K562 (cell line): ENCODE results near the gene MYO1D. TPM values are rescaled to one million over a fixed set of nuclear protein-coding genes. Genes with fewer than 3 reads are reported as not detected.

Experiments
- ATAC-seq: fragments of 200-7000 bp; cut with Tn5 transposase; 3 replicates; pipeline ENCODE4 v1.9.1; 2020; ENCODE audit warnings: moderate library complexity
- BruUV-seq: library from RNA; stranded (reverse); fragments of 400-500 nt; replicated peaks from 2 replicates; lab custom pipeline; 2021; lab: Mats Ljungman, UMichigan
- CTCF ChIA-PET: fragments of 300-600 bp; formaldehyde crosslinking; extraction: SDS; loops from one replicate; lab custom pipeline; 2021; ENCODE audit warnings: low intra/inter-chr PET ratio; lab: Yijun Ruan, JAX
- POLR2A ChIA-PET: fragments of 300-600, 350-650 bp; sonication (Branson Sonifier 250); formaldehyde crosslinking; extraction: SDS; loops from one replicate; lab custom pipeline; 2021; ENCODE audit warnings: antibody characterized with exemption, inconsistent platforms; lab: Yijun Ruan, JAX
- DNase-seq, 4 experiments: peaks; one replicate each; pipeline versions ENCODE4 v3.0.0 to v3.0.0-alpha.2; 2011 to 2018; ENCODE audit warnings: low spot score in 3 of 4, mixed read lengths in 3 of 4; ENCODE audit errors: extremely low read depth in 1 of 4
- FAIRE-seq: peaks from 2 replicates; lab custom pipeline; 2011; peaks lifted over from hg19 to GRCh38; lab: Jason Lieb, UNC
- H2AFZ ChIP-seq: 2 replicates; pipeline ENCODE4 v1.6.0; 2011; ENCODE audit warnings: low read depth, low read length, control low read depth, inconsistent platforms
- H3K27ac ChIP-seq: fragments of 200-600 bp; 3 replicates; pipeline ENCODE4 v1.8.0; 2011; ENCODE audit warnings: low read depth, mild to moderate bottlenecking, control low read depth, inconsistent platforms, low read length, moderate library complexity, mixed read lengths; ENCODE audit errors: extremely low read depth
- H3K27me3 ChIP-seq, 2 experiments: fragments of 300-600 bp in 1 of 2; 2 replicates in 1 of 2; 3 replicates in 1 of 2; pipeline versions ENCODE4 v1.6.0 to v1.8.0; 2011; ENCODE audit warnings: inconsistent platforms in 2 of 2, low read length in 2 of 2, mild to moderate bottlenecking in 1 of 2, mixed read lengths in 1 of 2, moderate library complexity in 1 of 2; ENCODE audit not compliant: control insufficient read depth in 2 of 2, insufficient read depth in 2 of 2
- H3K36me3 ChIP-seq: fragments of 300-600 bp; 3 replicates; pipeline ENCODE4 v1.8.0; 2011; ENCODE audit warnings: mild to moderate bottlenecking, low read length, inconsistent platforms; ENCODE audit not compliant: control insufficient read depth, insufficient read depth
- H3K4me1 ChIP-seq, 2 experiments: fragments of 200-600 bp in 1 of 2; replicated peaks in 1 of 2; 2 replicates in 1 of 2; 3 replicates in 1 of 2; pipeline versions ENCODE4 v1.5.1 to v1.8.0; 2011; ENCODE audit warnings: inconsistent platforms in 2 of 2, low read length in 2 of 2, mild to moderate bottlenecking in 1 of 2, mixed read lengths in 1 of 2, moderate library complexity in 1 of 2; ENCODE audit not compliant: control insufficient read depth in 2 of 2, insufficient read depth in 2 of 2
- H3K4me2 ChIP-seq: 2 replicates; pipeline ENCODE4 v1.6.1; 2011; ENCODE audit warnings: low read length, control low read depth, inconsistent platforms, mixed read lengths; ENCODE audit not compliant: insufficient read depth
- H3K4me3 ChIP-seq: fragments of 200-600 bp; sonication (generic), shearing (Covaris generic); 2 replicates; pipeline ENCODE4 v1.5.1; 2016; ENCODE audit warnings: control low read depth, inconsistent platforms
- H3K79me2 ChIP-seq: fragments of 200-600 bp; 3 replicates; pipeline ENCODE4 v1.8.0; 2011; ENCODE audit warnings: low read length, inconsistent platforms; ENCODE audit not compliant: control insufficient read depth, insufficient read depth
- H3K9ac ChIP-seq, 2 experiments: 2 replicates each; pipeline versions ENCODE4 v1.6.0 to v1.6.1; 2011; ENCODE audit warnings: low read depth in 2 of 2, low read length in 2 of 2, control low read depth in 1 of 2, inconsistent platforms in 1 of 2, mild to moderate bottlenecking in 1 of 2, mixed read lengths in 1 of 2; ENCODE audit not compliant: insufficient read depth in 1 of 2
- H3K9me1 ChIP-seq: one replicate; pipeline ENCODE4 v1.6.0; 2011; ENCODE audit warnings: inconsistent platforms, mild to moderate bottlenecking, low read length, moderate library complexity; ENCODE audit not compliant: control insufficient read depth, insufficient read depth
- H3K9me3 ChIP-seq: replicated peaks from 2 replicates; pipeline ENCODE4 v1.5.1; 2011; ENCODE audit warnings: low read depth, low read length, inconsistent platforms; ENCODE audit not compliant: control insufficient read depth, insufficient read depth
- H4K20me1 ChIP-seq: replicated peaks from 2 replicates; pipeline ENCODE4 v1.6.1; 2011; ENCODE audit warnings: low read length, inconsistent platforms, mixed read lengths; ENCODE audit not compliant: control insufficient read depth, insufficient read depth
- CC2D1A ChIP-seq: fragments of 450-650 bp; IDR thresholded peaks from 2 replicates; pipeline ENCODE4 v1.6.1; 2017; ENCODE audit warnings: mild to moderate bottlenecking
- DACH1 ChIP-seq: fragments of 450-650 bp; IDR thresholded peaks from 2 replicates; pipeline ENCODE4 v1.6.1; 2018; ENCODE audit not compliant: partially characterized antibody
- MTA1 ChIP-seq: fragments of 450-650 bp; IDR thresholded peaks from 2 replicates; pipeline ENCODE4 v1.6.1; 2017; ENCODE audit warnings: borderline replicate concordance
- PCBP2 ChIP-seq: fragments of 200-400 bp; formaldehyde crosslinking; IDR thresholded peaks from 2 replicates; pipeline ENCODE4 v1.6.1; 2018; ENCODE audit warnings: low read length, low read depth, mild to moderate bottlenecking, moderate library complexity; ENCODE audit not compliant: poor library complexity, severe bottlenecking
- PPARD ChIP-seq: fragments of 250-450 bp; sonication (Bioruptor Pico); IDR thresholded peaks from 2 replicates; pipeline ENCODE4 v1.8.0; 2022; ENCODE audit warnings: inconsistent platforms, mild to moderate bottlenecking, moderate library complexity
- PURB ChIP-seq: sonication (generic); formaldehyde crosslinking; IDR thresholded peaks from 2 replicates; pipeline ENCODE4 v1.9.0; 2021; ENCODE audit warnings: low read depth, mild to moderate bottlenecking, missing genetic modification reagents
- RBM14 ChIP-seq: fragments of 200-400 bp; formaldehyde crosslinking; IDR thresholded peaks from 2 replicates; pipeline ENCODE4 v1.6.1; 2018; ENCODE audit warnings: low read depth, mild to moderate bottlenecking, low read length, moderate library complexity, borderline replicate concordance; ENCODE audit not compliant: insufficient read depth
- ZBTB17 ChIP-seq: fragments of 450-650 bp; formaldehyde crosslinking; IDR thresholded peaks from 2 replicates; pipeline ENCODE4 v1.4.0; 2020; ENCODE audit warnings: mild to moderate bottlenecking
- ZNF121 ChIP-seq: sonication (generic); formaldehyde crosslinking; conservative IDR thresholded peaks from 2 replicates; pipeline ENCODE4 v1.8.0; 2022; ENCODE audit warnings: missing genetic modification reagents
- ZNF253 ChIP-seq: fragments of 250-450 bp; sonication (Bioruptor Pico); conservative IDR thresholded peaks from 2 replicates; pipeline ENCODE4 v1.6.1; 2021; ENCODE audit warnings: mild to moderate bottlenecking
- ZNF655 ChIP-seq: fragments of 250-450 bp; sonication (Bioruptor Pico); IDR thresholded peaks from 2 replicates; pipeline ENCODE4 v1.5.0; 2021
- ZNF707 ChIP-seq: fragments of 250-450 bp; sonication (Bioruptor Pico); conservative IDR thresholded peaks from 2 replicates; pipeline ENCODE4 v1.8.0; 2022; ENCODE audit warnings: inconsistent platforms, mild to moderate bottlenecking, moderate library complexity
- WGBS: fragments of 100-300 bp; shearing (Covaris generic); methylation state at CpG from one replicate; pipeline ENCODE4 v1.1.6; 2016; ENCODE audit warnings: low coverage, mixed read lengths; ENCODE audit not compliant: insufficient coverage; ENCODE audit errors: missing lambda C conversion rate; 5-methylcytosine and 5-hydroxymethylcytosine counted together
- in situ Hi-C: fragments of 300-500 bp; cut with MboI; formaldehyde crosslinking; loops from 4 replicates; pipeline ENCODE4 v1.15.0; 2018; ENCODE audit warnings: inconsistent platforms, mixed read lengths
- intact Hi-C: fragments of 100-400 bp; cut with micrococcal nuclease; formaldehyde crosslinking; loops from 2 replicates; pipeline ENCODE4 v1.14.2; 2022
- polyA plus RNA-seq, 8 experiments: library from polyadenylated mRNA; depleted of rRNA in 4 of 8; stranded (reverse) in 5 of 8; unstranded in 3 of 8; fragments of >200 nt; fragmentation: Nextera tagmentation in 2 of 8; fragmentation: Illumina TruSeq in 1 of 8; extraction: Ambion mirVana in 2 of 8; extraction: Trizol in 1 of 8; gene quantifications; 2 replicates each; pipeline versions ENCODE4 v1.2.1 to v1.2.3, GENCODE V29; 2011 to 2014; ENCODE audit warnings: inconsistent platforms in 1 of 8, missing spikeins in 1 of 8
- total RNA-seq, 7 experiments: library from RNA; depleted of rRNA in 6 of 7; stranded (reverse); fragments of >200 nt in 6 of 7; fragmentation: Illumina TruSeq in 2 of 7; extraction: Trizol in 2 of 7; gene quantifications; 2 replicates each; pipeline versions ENCODE4 v1.2.1 to v1.2.3, GENCODE V29; 2011 to 2021; ENCODE audit warnings: low replicate concordance in 1 of 7

The MYO1D gene
- total and polyA plus RNA-seq, 9 of the 15 experiments (the other 6 are each of a cell fraction or from before 2014, with no cell fraction given): 2.1 to 71.2 (median 45.4) TPM

GRCh38 chr17:32865141-32865540 is 11.8 kb downstream of the MYO1D start (continued):
- TF ChIP-seq ZNF655 (CRISPR knock-in tag) (no peak), PPARD (CRISPR knock-in tag) (no peak)

- Histone ChIP-seq H3K4me1 (peaks cover 16 to 58% of the 10 kb centered on the region in 2 experiments), H3K27me3 (no peaks in the 10 kb centered on the region), H3K4me2 (peak overlapping the region; percentile 48; the same call in 1 of the 2 replicates), H3K9me1 (no peaks in the 10 kb centered on the region), H3K9me3 (no peaks in the 10 kb centered on the region), H3K4me3 (no peak overlapping the region), H3K79me2 (peaks cover 89% of the 10 kb centered on the region), H3K9ac (peak overlapping the region in 1 of 2 experiments; percentile 24; a peak in 1 of 4 replicates), H3K36me3 (peaks cover 4% of the 10 kb centered on the region; the same call in 1 of the 3 replicates), H3K27ac (peak overlapping the region; percentile 9; the same call in 1 of the 3 replicates), H4K20me1 (no peaks in the 10 kb centered on the region), H2AFZ (peak overlapping the region; percentile 29; the same call in 1 of the 2 replicates)
- CTCF ChIA-PET: no interaction called here
- BruUV-seq: no TSS peak
- intact Hi-C loops: loop anchor here (5.0 kb wide), 1 partner anchor 46 kb away; no protein-coding TSS in a partner anchor
- WGBS: 19% methylated on average over 1 of the region's 1 CpG
- no peak for TF ChIP-seq PURB (CRISPR knock-in tag)
- no peak for TF ChIP-seq ZBTB17
- TF ChIP-seq ZNF707 (CRISPR knock-in tag): no peak
- no peak for TF ChIP-seq RBM14
- no peak for TF ChIP-seq DACH1
- no peak for TF ChIP-seq ZNF121 (CRISPR knock-in tag)
- no peak for TF ChIP-seq PCBP2
- no peak for TF ChIP-seq ZNF253 (CRISPR knock-in tag)
- no peak for TF ChIP-seq CC2D1A
- no peak for TF ChIP-seq MTA1
- POLR2A ChIA-PET: interaction anchor here (0.6 to 4.9 kb wide), 6 partner anchors 9 to 42 kb away, joined by 3 to 51 read pairs (median 3); partner anchors contain the start of gene MYO1D
- FAIRE-seq (peak; percentile 19), ATAC-seq (no peak), DNase-seq (no peak)
- in situ Hi-C loops: no loop called here
Measured at GRCh38 chr17:32863559-32863958, 13.4 kb downstream of the MYO1D start.
